Activated CD8-positive, alpha-beta T cell treated with anti-CD3 and anti-CD28 coated beads, Interleukin-2, amount 10 ng/mL, durations not matched to agents 7 days and 5 days (primary cell): ENCODE results near the gene RPS19BP1. TPM values are rescaled to one million over a fixed set of nuclear protein-coding genes. Genes with fewer than 3 reads are reported as not detected.

Experiments used
- ATAC-seq: fragments of 150-1000 bp; cut with Tn5 transposase; one replicate; pipeline ENCODE4 v1.10.0; 2021; ENCODE audit warnings: moderate library complexity
- CTCF ChIA-PET: fragments of 350-600 bp; sonication (Branson Sonifier 250); formaldehyde crosslinking; loops from one replicate; lab custom pipeline; 2021; ENCODE audit warnings: antibody characterized with exemption; lab: Charles Lee
- POLR2A ChIA-PET: fragments of 350-600 bp; sonication (Branson Sonifier 250); formaldehyde crosslinking; loops from one replicate; lab custom pipeline; 2021; ENCODE audit warnings: antibody characterized with exemption; lab: Charles Lee
- DNase-seq: peaks from one replicate; pipeline ENCODE4 v3.0.0-alpha.2; 2020
- H3K27ac Mint-ChIP-seq: one replicate; pipeline ENCODE4 v1.8.0; 2021; ENCODE audit warnings: mild to moderate bottlenecking, mixed read lengths
- H3K27me3 Mint-ChIP-seq: one replicate; pipeline ENCODE4 v1.8.0; 2021; ENCODE audit warnings: low read depth, mixed read lengths
- H3K36me3 Mint-ChIP-seq: one replicate; pipeline ENCODE4 v1.8.0; 2021; ENCODE audit warnings: low read depth, mixed read lengths
- H3K4me1 Mint-ChIP-seq: one replicate; pipeline ENCODE4 v1.8.0; 2021; ENCODE audit warnings: low read depth, mixed read lengths
- H3K4me3 Mint-ChIP-seq: one replicate; pipeline ENCODE4 v1.8.0; 2021; ENCODE audit warnings: mild to moderate bottlenecking, mixed read lengths
- H3K9me3 Mint-ChIP-seq: one replicate; pipeline ENCODE4 v1.8.0; 2022; ENCODE audit warnings: mixed read lengths; ENCODE audit not compliant: insufficient read depth
- total RNA-seq, 2 experiments: library from RNA; stranded (reverse); gene quantifications; one replicate each; pipeline ENCODE4 v1.2.3, GENCODE V29; 2021

RPS19BP1 gene
- total RNA-seq, 2 experiments from 2014 or later = 80.1 to 80.2 TPM

DNA sequence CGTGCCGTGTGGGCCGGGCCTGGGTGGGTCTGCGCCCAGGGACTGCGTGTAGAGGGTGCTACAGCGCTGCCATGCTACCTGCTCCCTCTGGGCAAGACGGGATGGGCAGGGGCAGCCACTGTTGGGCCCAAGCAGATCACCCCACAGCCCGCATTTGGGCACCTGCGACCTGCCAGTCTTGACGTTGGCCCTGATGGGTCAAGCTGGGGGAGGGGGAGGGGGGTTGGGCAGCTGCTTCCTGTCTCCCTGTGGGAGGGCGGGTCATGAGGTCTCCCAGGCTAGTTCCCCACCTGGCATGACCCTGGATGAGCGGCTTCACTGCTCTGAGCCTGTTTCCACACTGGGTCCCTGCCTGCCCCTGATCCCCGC is 2.8 kb upstream of the RPS19BP1 start:
- no peak overlapping the region for H3K4me3 Mint-ChIP-seq
- H3K36me3 Mint-ChIP-seq = peaks cover 16% of the 10 kb centered on the region
- ATAC-seq = no peak
- H3K4me1 Mint-ChIP-seq = peaks cover 31% of the 10 kb centered on the region
- H3K9me3 Mint-ChIP-seq = no peaks in the 10 kb centered on the region
- DNase-seq = no peak
- ChIA-PET POLR2A (interaction anchor here (1.1 to 1.8 kb wide), 2 partner anchors 12 to 509 kb away, joined by 6 read pairs; no protein-coding TSS in a partner anchor), CTCF (interaction anchor here (0.7 to 7.4 kb wide), 28 partner anchors 10 to 813 kb away, joined by 3 to 113 read pairs (median 5); no protein-coding TSS in a partner anchor)
- H3K27me3 Mint-ChIP-seq = no peaks in the 10 kb centered on the region
- no peak overlapping the region for H3K27ac Mint-ChIP-seq

DNA sequence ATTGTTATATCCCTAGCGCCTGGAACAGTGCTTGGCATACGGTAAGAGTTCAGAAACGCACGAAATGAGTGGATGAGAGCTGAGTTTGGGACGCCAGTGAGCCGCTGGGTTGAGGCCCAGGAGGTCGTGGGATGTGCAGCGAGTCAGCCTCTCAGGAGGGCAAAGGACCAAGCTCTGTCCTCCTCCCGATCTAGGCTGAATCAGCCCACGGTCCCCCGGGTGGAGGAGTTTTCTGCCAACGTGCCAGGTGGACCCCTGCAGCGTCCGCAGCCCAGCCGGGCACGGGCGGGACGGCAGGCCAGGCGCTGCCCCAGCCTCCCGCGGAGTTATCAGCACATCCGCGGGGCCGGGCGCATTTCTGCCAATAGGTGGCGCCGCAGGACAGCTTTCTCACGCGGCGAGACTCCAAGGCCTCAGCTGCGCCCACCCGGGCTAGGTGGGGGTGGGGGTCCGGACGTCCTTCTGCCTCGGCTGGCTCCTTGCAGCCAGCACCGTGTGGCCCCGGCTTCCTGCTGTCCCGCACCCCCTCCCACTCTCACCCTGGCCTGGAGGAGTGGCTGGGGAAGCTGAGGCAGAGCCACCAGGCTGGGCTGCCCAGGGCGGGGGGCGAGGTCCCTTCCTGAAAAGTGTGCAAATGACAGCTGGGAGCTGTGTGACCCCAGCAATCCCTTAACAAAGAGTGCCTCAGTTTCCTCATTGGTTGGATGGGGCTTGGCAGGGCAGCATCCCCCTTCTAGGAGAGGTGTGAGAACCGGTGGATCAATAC is 2.2 kb upstream of the RPS19BP1 start:
- ATAC-seq (peak; percentile 18), DNase-seq (peak; percentile 88)
- Mint-ChIP-seq H3K27ac (no peak overlapping the region), H3K4me3 (no peak overlapping the region), H3K36me3 (peaks cover 21% of the 10 kb centered on the region), H3K27me3 (no peaks in the 10 kb centered on the region), H3K4me1 (peaks cover 37% of the 10 kb centered on the region), H3K9me3 (no peaks in the 10 kb centered on the region)
- POLR2A ChIA-PET = interaction anchor here (1.1 to 1.8 kb wide), 3 partner anchors 12 to 510 kb away, joined by 6 to 9 read pairs (median 6); partner anchors contain the start of gene ATF4
- CTCF ChIA-PET = interaction anchor here (0.6 to 7.4 kb wide), 45 partner anchors 10 to 834 kb away, joined by 3 to 113 read pairs (median 4); partner anchors contain the start of gene MIEF1

DNA sequence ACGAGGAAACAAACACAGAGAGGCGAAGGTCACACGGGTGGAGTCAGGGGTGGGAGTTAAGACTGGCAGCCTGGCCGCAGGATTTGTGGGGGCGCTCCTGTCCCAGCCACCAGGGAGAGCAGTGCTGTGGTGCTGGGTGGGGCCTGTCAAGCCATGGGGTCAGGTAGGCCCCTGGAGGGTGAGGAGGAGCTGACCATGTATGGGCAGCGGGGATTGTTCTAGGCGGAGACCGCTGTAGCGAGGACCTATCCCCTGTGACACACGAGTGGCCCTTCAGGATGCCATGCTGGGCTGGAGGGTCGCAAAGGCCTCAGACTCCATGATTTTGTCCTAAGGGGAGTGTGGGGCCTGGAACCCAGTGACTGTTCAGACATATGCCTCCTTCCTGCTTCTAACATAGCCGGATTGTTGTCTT is 1.6 kb upstream of the RPS19BP1 start:
- ATAC-seq = no peak
- Mint-ChIP-seq H3K9me3 (no peaks in the 10 kb centered on the region), H3K27ac (peak overlapping the region; percentile 54), H3K36me3 (peaks cover 27% of the 10 kb centered on the region), H3K27me3 (no peaks in the 10 kb centered on the region), H3K4me3 (no peak overlapping the region), H3K4me1 (peaks cover 44% of the 10 kb centered on the region)
- POLR2A ChIA-PET = interaction anchor here (1.1 to 1.8 kb wide), 3 partner anchors 11 to 510 kb away, joined by 6 to 9 read pairs (median 6); partner anchors contain the start of gene ATF4
- DNase-seq = no peak
- CTCF ChIA-PET = interaction anchor here (0.7 to 7.4 kb wide), 39 partner anchors 11 to 835 kb away, joined by 3 to 113 read pairs (median 4); partner anchors contain the start of gene MIEF1

DNA sequence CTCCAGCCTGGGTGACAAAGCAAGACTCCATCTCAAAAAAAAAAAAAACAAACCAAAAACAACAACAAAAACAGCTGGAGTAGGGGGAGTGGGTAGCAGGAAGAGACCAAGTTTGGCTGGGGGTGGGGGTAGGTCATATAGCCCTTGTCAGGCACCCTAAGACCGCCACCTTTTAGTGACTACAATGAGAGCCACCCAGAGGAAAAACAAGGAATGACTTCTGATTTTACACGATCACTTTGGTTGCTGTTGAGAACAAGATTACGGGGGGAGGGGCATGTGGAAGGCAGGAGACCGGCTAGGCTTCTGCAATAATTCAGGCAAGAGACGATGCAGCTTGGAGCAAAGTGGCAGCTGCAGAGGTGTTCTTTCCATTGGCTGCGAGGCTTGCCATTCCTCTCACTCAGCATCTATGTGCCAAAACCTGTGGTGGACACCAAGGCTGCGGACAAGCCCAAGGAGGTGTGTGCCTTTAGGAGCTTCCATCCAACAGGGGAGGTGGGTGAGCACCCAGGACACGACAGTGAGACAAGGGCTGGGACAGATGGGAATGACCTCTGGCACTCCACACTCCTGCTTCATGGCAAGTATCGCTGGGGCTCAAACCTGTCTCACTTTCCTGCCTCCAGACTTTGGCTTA is 1.7 kb downstream of the RPS19BP1 start:
- CTCF ChIA-PET = interaction anchor here (0.7 to 8.7 kb wide), 16 partner anchors 8 to 546 kb away, joined by 3 to 264 read pairs (median 10); partner anchors contain the start of genes ATF4 and RPL3
- peaks cover 74% of the 10 kb centered on the region for H3K4me1 Mint-ChIP-seq
- peak overlapping the region; percentile 98 for H3K4me3 Mint-ChIP-seq
- peaks cover 47% of the 10 kb centered on the region for H3K36me3 Mint-ChIP-seq
- peak; percentile 45 for DNase-seq
- POLR2A ChIA-PET = interaction anchor here (0.7 to 4.8 kb wide), 6 partner anchors 9 to 242 kb away, joined by 3 to 75 read pairs (median 4); partner anchors contain the start of genes ATF4, RPL3 and TAB1
- H3K27me3 Mint-ChIP-seq = no peaks in the 10 kb centered on the region
- H3K27ac Mint-ChIP-seq = peak overlapping the region; percentile 22
- no peaks in the 10 kb centered on the region for H3K9me3 Mint-ChIP-seq
- no peak for ATAC-seq

DNA sequence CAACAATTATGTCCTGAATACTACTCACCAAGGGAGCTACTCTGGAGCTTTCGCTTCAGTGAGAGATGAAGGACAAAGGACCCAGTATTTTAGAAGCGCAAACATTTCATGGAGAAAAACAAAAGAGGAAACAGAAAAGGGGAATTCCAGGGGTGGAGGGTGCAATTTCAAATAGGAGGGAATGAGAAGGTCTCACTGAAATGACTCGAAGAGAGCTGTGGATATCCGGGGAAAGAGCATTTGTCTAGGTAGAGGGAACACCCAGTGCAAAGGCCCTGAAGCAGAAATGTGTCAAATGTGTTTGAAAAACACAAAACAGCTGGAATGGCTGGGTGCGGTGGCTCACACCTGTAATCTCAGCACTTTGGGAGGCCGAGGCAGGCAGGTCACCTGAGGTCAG is 2.4 kb downstream of the RPS19BP1 start:
- H3K4me3 Mint-ChIP-seq = no peak overlapping the region

DNA sequence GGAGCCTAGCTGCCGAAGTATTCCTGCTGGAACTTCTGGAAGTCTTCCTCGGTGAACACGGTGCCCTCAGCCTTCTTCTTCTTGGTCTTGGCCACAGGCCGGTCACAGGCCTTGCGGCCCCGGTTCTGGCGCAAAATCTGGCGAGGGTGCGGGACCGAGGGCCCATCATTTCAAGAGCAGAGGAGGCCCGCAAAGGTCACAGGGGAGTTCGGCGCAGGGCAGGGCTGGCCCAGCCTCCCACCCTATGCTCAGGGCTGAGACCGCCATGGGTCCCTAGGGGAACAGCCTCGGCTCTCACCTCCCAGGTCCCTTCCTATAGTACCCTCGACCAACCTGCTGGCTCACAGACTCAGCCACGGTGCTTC is 3.1 kb downstream of the RPS19BP1 start:
- Mint-ChIP-seq H3K27ac (peak overlapping the region; percentile 69), H3K36me3 (peaks cover 60% of the 10 kb centered on the region), H3K4me1 (peaks cover 87% of the 10 kb centered on the region), H3K4me3 (peak overlapping the region; percentile 59), H3K9me3 (no peaks in the 10 kb centered on the region), H3K27me3 (no peaks in the 10 kb centered on the region)
- ChIA-PET CTCF (interaction anchor here (0.7 to 8.7 kb wide), 34 partner anchors 9 to 921 kb away, joined by 3 to 264 read pairs (median 6); partner anchors contain the start of genes ADSL, ATF4, MIEF1 and RPL3), POLR2A (interaction anchor here (0.7 to 4.8 kb wide), 10 partner anchors 8 to 907 kb away, joined by 3 to 75 read pairs (median 4); partner anchors contain the start of genes ATF4, MIEF1 and RPL3)
- no peak for DNase-seq
- no peak for ATAC-seq

More for the DNA sequence above, 2.4 kb downstream of the RPS19BP1 start:
- peaks cover 81% of the 10 kb centered on the region for H3K4me1 Mint-ChIP-seq
- no peaks in the 10 kb centered on the region for H3K9me3 Mint-ChIP-seq
- H3K36me3 Mint-ChIP-seq = peaks cover 53% of the 10 kb centered on the region
- no peaks in the 10 kb centered on the region for H3K27me3 Mint-ChIP-seq
- no peak for DNase-seq
- no peak for ATAC-seq
- H3K27ac Mint-ChIP-seq = peak overlapping the region; percentile 11
- ChIA-PET POLR2A (interaction anchor here (1.7 to 4.8 kb wide), 3 partner anchors 9 to 212 kb away, joined by 9 to 75 read pairs (median 56); partner anchors contain the start of genes ATF4 and RPL3), CTCF (interaction anchor here (0.7 to 8.7 kb wide), 17 partner anchors 7 to 547 kb away, joined by 3 to 264 read pairs (median 13); partner anchors contain the start of genes ATF4, MIEF1 and RPL3)

DNA sequence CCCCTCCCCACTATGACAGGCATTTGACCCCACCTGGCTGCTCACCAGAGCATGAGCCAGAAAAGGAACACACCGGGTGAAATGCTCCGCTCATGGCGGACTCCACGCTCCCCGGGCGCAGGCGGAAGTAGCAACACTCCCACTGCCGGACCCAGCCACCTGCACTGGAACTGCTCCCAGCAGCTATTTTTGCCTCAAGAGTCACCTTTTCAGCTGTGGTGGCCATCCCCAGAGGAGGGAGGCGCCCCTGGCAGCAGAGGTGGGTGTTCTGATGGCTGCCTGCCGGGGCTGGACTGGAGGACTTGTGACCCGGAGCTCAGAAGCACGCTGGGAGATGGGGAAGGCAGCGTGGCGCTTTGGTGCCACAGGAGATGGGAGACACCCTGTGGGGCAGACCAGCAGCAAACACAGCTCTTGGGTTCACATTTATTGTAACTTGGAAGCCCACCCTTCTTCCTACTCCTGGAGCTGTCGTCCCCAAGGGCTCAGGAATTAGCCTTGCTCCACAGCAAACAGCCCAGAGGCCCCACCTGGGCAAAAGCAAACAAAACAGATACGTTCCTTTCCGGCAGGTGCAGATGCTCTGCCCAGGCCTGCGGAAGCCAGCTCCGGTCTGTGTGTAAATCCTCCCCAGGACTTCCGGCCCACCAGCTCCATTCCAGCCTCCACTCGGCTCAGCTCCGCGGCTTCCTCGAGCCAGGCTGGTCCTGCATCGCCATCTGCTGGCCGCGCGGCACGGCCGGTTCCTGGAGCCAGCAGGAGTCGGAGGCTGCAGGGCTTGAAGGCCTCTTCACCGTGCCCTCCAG is 3.7 kb downstream of the RPS19BP1 start:
- peaks cover 86% of the 10 kb centered on the region for H3K4me1 Mint-ChIP-seq
- peaks cover 65% of the 10 kb centered on the region for H3K36me3 Mint-ChIP-seq
- no peaks in the 10 kb centered on the region for H3K9me3 Mint-ChIP-seq
- CTCF ChIA-PET = interaction anchor here (0.6 to 8.7 kb wide), 41 partner anchors 9 to 922 kb away, joined by 3 to 264 read pairs (median 4); partner anchors contain the start of genes ADSL, ATF4, MIEF1 and RPL3
- peak overlapping the region; percentile 59 for H3K4me3 Mint-ChIP-seq
- peak overlapping the region; percentile 72 for H3K27ac Mint-ChIP-seq
- H3K27me3 Mint-ChIP-seq = no peaks in the 10 kb centered on the region
- DNase-seq (peak; percentile 95), ATAC-seq (peak; percentile 31)
- POLR2A ChIA-PET = interaction anchor here (0.7 to 4.8 kb wide), 13 partner anchors 7 to 908 kb away, joined by 3 to 75 read pairs (median 4); partner anchors contain the start of genes ATF4, MIEF1, RPL3 and TAB1

DNA sequence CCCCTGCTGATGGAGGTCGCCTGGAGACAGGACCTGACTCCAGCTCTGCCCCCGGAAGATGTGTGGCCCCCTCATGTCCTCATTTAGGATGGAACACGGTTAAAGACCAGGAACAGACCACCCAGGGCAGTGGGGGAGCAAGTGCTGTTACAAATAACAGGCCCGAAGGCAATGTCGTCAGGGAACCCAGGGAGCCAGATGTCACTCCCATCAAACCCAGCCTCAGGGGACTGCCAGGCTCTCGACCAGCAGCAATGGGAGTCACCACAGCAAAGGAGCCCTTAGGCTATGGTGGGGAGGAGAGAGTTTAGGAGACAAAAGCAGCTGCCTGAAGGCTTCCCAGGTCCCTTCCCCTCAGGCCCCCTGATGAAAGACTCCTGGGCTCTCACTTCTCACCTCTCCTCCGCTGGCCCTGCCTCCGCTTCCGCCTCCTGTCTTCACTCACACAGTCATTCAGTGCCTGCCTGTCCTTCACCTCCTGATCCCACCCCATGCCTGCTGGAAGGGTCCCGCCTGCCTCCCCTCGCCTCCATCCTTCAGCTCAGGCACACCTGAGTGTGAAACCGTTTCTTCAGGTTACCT is 4.4 kb downstream of the RPS19BP1 start:
- DNase-seq = no peak
- Mint-ChIP-seq H3K4me1 (peaks cover 86% of the 10 kb centered on the region), H3K36me3 (peaks cover 70% of the 10 kb centered on the region), H3K4me3 (peak overlapping the region; percentile 59), H3K27ac (peak overlapping the region; percentile 72), H3K9me3 (no peaks in the 10 kb centered on the region), H3K27me3 (no peaks in the 10 kb centered on the region)
- no peak for ATAC-seq
- ChIA-PET POLR2A (interaction anchor here (0.8 to 4.8 kb wide), 9 partner anchors 7 to 516 kb away, joined by 3 to 75 read pairs (median 5); partner anchors contain the start of genes ATF4, MIEF1, RPL3 and TAB1), CTCF (interaction anchor here (0.8 to 8.7 kb wide), 20 partner anchors 8 to 818 kb away, joined by 3 to 264 read pairs (median 8); partner anchors contain the start of genes ADSL, ATF4, MIEF1 and RPL3)

DNA sequence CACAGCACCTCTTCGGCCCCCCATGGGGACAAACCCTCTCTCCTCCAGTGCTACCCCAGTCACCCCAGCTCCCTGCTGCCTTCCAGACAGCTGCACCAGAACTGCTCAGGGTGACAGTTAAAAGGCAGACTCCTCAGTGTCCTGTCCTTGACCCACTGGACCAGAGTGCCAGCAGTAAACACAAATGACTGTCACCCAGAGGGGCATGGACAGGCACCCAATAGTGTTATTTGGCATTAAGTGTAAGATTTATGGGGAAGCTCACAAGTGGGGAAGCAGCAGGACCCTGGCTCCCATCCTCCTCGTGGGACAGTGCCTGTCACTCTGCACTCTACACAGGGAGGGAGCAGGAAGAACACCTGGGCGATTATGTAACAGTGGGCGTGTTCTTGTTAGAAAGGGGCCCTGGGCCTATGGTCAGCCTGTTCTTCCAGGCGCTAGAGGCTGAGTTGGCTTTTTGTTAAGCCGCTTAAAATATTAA is 5.0 kb downstream of the RPS19BP1 start:
- ChIA-PET POLR2A (interaction anchor here (1.7 to 4.8 kb wide), 2 partner anchors 128 to 210 kb away, joined by 5 to 56 read pairs; partner anchors contain the start of genes RPL3 and TAB1), CTCF (interaction anchor here (1.0 to 8.7 kb wide), 4 partner anchors 7 to 34 kb away, joined by 3 to 264 read pairs (median 57); partner anchors contain the start of gene ATF4)
- Mint-ChIP-seq H3K9me3 (no peaks in the 10 kb centered on the region), H3K27ac (peak overlapping the region; percentile 85), H3K36me3 (peaks cover 75% of the 10 kb centered on the region), H3K27me3 (no peaks in the 10 kb centered on the region), H3K4me1 (peaks cover 90% of the 10 kb centered on the region), H3K4me3 (no peak overlapping the region)
- no peak for ATAC-seq
- no peak for DNase-seq
